Non-pigmented ciliary epithelial cell (primary cell): ENCODE measurements around the gene LAMA2.
A peak's percentile ranks its signal among the peaks of the same experiment; 100 is the strongest.

ENCODE experiments used
- DNase-seq: peaks from one replicate; pipeline ENCODE4 v3.0.0-alpha.2; 2010; ENCODE audit warnings: low read depth

The LAMA2 gene

GRCh38 chr6:129523816-129524215 lies 640.9 kb downstream of the LAMA2 start:
- DNase-seq = no peak

- no peak for DNase-seq
Observed at GRCh38 chr6:129525055-129525454, 642.1 kb downstream of the LAMA2 start.

DNA sequence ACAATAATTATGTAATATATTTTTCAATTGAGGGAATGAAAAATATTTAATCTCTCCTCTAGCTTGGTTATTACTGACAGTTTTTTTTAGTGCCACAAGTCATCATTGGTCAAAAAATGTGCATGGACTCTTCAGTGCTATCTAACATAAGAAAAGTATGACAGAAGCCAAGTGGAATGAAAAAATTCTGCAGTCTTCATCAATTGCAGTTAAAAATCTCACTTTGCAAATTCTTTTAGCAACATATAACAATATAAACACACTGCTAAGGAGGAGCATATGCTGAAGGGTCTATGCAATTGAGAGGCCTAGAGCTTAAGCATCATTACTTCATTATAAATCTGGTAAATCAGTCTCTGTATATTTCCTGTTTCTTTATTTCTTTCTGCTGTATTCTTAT lies 652.0 kb downstream of the LAMA2 start:
- no peak for DNase-seq

DNA sequence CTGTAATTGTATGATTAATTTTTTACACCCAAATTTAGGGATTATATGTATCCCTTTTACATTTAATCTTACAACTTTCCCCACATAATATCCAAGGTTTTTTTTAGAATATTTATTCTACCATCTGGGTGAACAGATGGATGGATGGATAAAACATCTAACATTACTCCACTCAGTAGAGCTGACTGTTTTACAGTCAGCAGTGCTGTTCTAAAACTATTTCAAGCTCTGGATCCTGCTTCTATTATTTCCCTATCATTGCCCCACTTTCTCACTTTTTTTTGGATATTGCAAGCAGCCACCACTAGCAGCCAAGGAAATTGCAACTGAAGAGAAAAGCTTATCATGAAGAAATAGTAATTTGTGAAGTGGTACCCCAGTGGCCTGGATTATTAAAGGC lies 653.3 kb downstream of the LAMA2 start:
- DNase-seq = no peak

- DNase-seq = no peak
Observed at GRCh38 chr6:129539032-129539431, 656.1 kb downstream of the LAMA2 start.

DNA sequence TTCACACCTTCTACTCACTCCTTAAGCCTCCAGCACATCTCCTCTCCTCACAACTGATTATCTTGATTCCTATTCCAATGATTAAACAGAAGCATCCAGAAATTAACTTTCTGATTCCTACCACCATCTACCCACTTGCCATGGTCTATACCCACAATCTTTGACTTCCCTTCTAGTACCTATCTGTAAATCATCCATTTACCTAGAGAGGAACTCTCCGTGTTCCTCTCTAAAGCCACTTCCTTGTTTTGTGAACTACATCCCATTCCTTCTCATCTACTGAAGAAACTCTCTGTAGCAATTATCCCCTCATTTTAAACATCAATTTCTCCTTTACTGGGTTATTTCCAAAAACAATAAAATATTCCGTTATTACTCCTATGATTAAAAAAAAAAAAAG lies 659.8 kb downstream of the LAMA2 start:
- no peak for DNase-seq

DNA sequence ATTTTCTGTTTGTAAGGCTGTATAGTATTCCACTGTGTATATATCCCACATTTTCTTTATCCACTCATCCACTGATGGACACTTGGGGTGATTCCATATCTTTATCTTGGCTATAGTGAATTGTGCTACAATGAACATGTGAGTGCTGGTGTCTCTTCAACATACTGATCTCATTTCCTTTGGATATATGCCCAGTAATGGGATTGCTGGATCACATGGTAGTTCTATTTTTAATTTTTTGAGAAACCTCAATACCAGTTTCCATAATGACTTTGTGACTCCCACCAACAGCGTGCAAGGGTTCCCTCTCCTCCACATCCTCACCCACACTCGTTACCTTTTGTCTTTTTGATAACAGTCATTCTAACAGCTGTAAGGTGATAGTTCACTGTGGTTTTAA lies 661.0 kb downstream of the LAMA2 start:
- DNase-seq = no peak

DNA sequence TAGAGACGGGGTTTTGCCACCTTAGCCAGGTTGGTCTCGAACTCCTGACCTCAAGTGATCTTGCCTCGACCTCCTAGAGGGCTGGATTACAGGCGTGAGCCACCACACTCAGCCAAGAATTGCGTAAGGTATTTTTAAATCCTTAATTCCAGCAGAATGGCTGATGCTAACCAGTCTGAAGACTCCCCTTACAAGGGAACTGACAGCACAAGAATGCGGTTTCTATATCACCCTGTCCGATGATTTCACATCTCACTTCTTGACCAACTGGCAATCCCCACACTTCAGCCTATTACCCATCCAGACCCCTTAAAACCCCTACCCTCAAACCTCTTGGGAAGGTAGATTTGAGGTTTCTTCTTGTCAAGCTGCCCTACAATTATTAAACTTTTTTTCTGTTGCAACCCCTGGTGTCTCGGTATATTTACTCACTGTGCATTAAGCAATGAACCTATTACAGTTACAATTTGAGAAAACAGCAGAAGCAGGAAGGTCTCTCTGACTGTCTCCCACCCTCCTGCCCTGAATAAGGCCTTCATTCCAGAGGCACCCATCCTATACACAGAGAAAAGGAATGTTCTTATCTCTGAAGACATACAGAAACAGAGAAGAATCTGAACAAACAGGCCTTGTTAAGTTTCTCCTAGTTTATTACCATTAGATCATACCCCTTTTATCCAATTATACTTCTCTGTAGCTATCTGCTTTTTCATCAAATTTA lies 662.1 kb downstream of the LAMA2 start:
- DNase-seq = no peak

GRCh38 chr6:129546702-129547101 lies 663.8 kb downstream of the LAMA2 start:
- no peak for DNase-seq

- DNase-seq = no peak
Observed at GRCh38 chr6:129551486-129551885, 668.5 kb downstream of the LAMA2 start.

GRCh38 chr6:129552413-129552812 lies 669.5 kb downstream of the LAMA2 start:
- no peak for DNase-seq

DNA sequence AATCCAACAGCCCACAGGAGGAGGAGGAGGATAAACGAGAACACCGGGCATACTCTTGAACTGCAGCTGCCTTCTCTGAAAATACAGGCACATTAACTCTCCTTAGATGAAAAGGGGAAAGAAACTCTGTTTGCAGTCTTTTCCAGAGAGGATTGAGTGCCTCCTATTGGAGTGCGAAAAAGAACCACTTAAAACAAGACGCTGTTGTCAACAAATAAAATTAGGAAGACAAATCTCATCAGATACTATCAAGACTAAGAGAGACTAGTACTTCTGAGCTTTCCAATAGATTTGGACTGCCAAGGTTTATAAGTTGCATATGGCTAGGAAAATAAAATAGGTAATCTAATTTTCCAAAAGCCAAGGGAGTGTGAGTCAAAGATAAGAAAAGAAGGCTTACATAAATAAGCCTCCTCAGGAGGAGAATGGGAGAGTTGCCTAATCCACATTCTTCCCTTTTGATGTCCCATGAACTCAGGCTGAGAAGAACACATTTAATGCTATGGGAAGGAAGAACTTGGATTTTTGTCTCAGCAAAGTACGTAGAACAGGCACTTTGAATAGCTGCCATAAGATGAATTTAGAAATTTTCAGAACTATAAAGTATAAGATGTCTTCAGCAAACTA lies 672.4 kb downstream of the LAMA2 start:
- DNase-seq = peak; percentile 40

GRCh38 chr6:129558248-129558647 lies 675.3 kb downstream of the LAMA2 start:
- DNase-seq = no peak

- no peak for DNase-seq
Observed at GRCh38 chr6:129565366-129565765, 682.4 kb downstream of the LAMA2 start.

DNA sequence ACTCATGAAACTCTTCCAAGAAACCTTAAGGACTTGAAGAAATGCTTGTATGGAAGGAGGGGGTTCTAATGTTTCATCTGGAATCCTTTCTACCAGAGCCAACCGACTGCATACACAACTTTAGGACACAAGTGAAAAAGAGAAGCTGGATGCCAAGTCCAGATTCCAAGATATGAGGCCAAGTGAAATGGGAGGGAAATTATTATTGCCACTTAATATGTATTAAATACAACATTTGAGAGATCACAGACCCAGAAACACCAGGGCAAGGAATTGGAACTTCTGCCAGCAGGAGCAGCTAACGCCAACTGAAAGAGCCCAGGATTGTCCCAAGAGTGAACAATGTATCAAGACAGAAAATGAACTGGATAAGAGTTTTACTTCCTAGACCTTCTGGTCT lies 682.9 kb downstream of the LAMA2 start:
- no peak for DNase-seq
